Adrenal gland (tissue), 12 donors: ENCODE measurements around the gene ZBTB40. TPM values are rescaled to one million over a fixed set of nuclear protein-coding genes. Genes with fewer than 3 reads are reported as not detected.
A peak's percentile ranks its signal among the peaks of the same experiment; 100 is the strongest.

Experiments used
- DNase-seq, 7 donors: peaks; one replicate each; pipeline ENCODE4 v3.0.0-alpha.2; 2019 to 2020
- H3K27ac ChIP-seq, 5 donors: fragments of 200-600 bp; sonication (generic) in 4 of 5; 1 replicate in 3 of 5; 2 replicates in 2 of 5; pipeline versions ENCODE4 v1.5.1 to v1.8.0; 2016 to 2020; ENCODE audit warnings: mild to moderate bottlenecking in 1 of 5
- H3K27me3 ChIP-seq: fragments of 200-600 bp; 2 replicates; pipeline ENCODE4 v1.8.0; 2021
- H3K36me3 ChIP-seq, 2 donors: fragments of 200-600 bp; replicated peaks in 1 of 2; 1 replicate in 1 of 2; 2 replicates in 1 of 2; pipeline versions ENCODE4 v1.5.1 to v1.8.0; 2018 to 2022
- H3K4me1 ChIP-seq, 2 donors: fragments of 200-600 bp; replicated peaks in 1 of 2; 1 replicate in 1 of 2; 2 replicates in 1 of 2; pipeline versions ENCODE4 v1.5.1 to v1.8.0; 2018 to 2021
- H3K4me3 ChIP-seq, 4 donors: fragments of 200-600 bp; sonication (generic) in 3 of 4; one replicate each; pipeline ENCODE4 v1.5.1; 2016 to 2018
- H3K9me3 ChIP-seq, 3 donors: fragments of 200-600 bp; sonication (generic) in 1 of 3; replicated peaks in 1 of 3; 1 replicate in 2 of 3; 2 replicates in 1 of 3; pipeline versions ENCODE4 v1.5.1 to v1.8.0; 2016 to 2021
- CTCF ChIP-seq, 6 experiments: fragments of 450-650 bp in 4 of 6; fragments of 200-600 bp in 2 of 6; sonication (generic) in 1 of 6; IDR thresholded peaks; 1 replicate in 5 of 6; 2 replicates in 1 of 6; pipeline versions ENCODE4 v1.5.1 to v1.8.0; 2016 to 2021; ENCODE audit warnings: antibody characterized with exemption in 6 of 6, mild to moderate bottlenecking in 2 of 6, moderate library complexity in 1 of 6
- POLR2A ChIP-seq, 2 donors: fragments of 450-650 bp; IDR thresholded peaks; one replicate each; pipeline ENCODE4 v1.6.1; 2017; ENCODE audit warnings: antibody characterized with exemption in 2 of 2, mild to moderate bottlenecking in 2 of 2, moderate library complexity in 1 of 2
- WGBS, 4 donors: extraction: QIAGEN DNeasy Blood & Tissue Kit in 2 of 4; methylation state at CpG; one replicate each; pipeline versions ENCODE4 v1.1.5 to v1.1.7; 2013 to 2017; 5-methylcytosine and 5-hydroxymethylcytosine counted together
- intact Hi-C, 2 donors: fragments of 100-400 bp; cut with DNase I; formaldehyde crosslinking; loops; one replicate each; pipeline versions ENCODE4 v1.14.1 to v1.15.0; 2022 to 2023
- polyA plus RNA-seq, 3 donors: library from polyadenylated mRNA; stranded (reverse); fragments of 200-250 nt in 2 of 3; fragments of 350-450 nt in 1 of 3; fragmentation: Illumina TruSeq in 1 of 3; extraction: RNeasy Lipid Tissue Mini Kit (QIAGEN cat#74804) in 1 of 3; gene quantifications; one replicate each; pipeline ENCODE4 v1.2.3, GENCODE V29; 2013 to 2014
- total RNA-seq, 9 donors: library from RNA; depleted of rRNA in 4 of 9; stranded (reverse); fragments of >200 nt in 4 of 9; fragments of 120-200 nt in 1 of 9; fragmentation: NEBNext Ultra II Directional in 1 of 9; extraction: Animal tissue kit (Norgen Biotek cat#: 25700) in 1 of 9; gene quantifications; one replicate each; pipeline versions ENCODE4 v1.1.0 to v1.2.4, GENCODE V29; 2013 to 2023
- donor health status: healthy with polysubstance abuse.
- donor health status: Bipolar disorder and iron deficiency.
- donor health status: DM: yes; HTN: yes; CAD: no.
- donor health status: DM: no; HTN: no; CAD: no.
- donor health status: DM: no; HTN: no; CAD: no.
- donor health status: DM: yes; HTN: yes; CAD: no.

The ZBTB40 gene
- total and polyA plus RNA-seq, 12 donors, result 17.1 to 45.7 (median 27.7) TPM

GRCh38 chr1:22491995-22492715 is 40.5 kb downstream of the ZBTB40 start:
- Histone ChIP-seq H3K36me3 (peaks cover 0 to 10% of the 10 kb centered on the region in 2 donors), H3K4me3 (peak overlapping the region in 1 of 4 donors; percentile 20), H3K27ac (peak overlapping the region in 3 of 5 donors; percentile 35 to 69 (median 62)), H3K4me1 (peaks cover 8 to 61% of the 10 kb centered on the region in 2 donors), H3K27me3 (no peaks in the 10 kb centered on the region), H3K9me3 (no peaks in the 10 kb centered on the region)
- intact Hi-C loops, result no loop called here
- DNase-seq, result peak in 1 of 7 donors; percentile 27
- WGBS, 4 donors, result 42 to 54% (median 48%) methylated on average over 10 of the region's 10 CpGs
- no peak for TF ChIP-seq POLR2A (IDR thresholded peaks at IDR 0.05)
- no peak for TF ChIP-seq CTCF (IDR thresholded peaks at IDR 0.05)

- Histone ChIP-seq H3K27me3 (no peaks in the 10 kb centered on the region), H3K4me3 (no peak overlapping the region), H3K36me3 (peaks cover 0 to 13% of the 10 kb centered on the region in 2 donors), H3K9me3 (no peaks in the 10 kb centered on the region), H3K27ac (peak overlapping the region in 1 of 5 donors; percentile 45), H3K4me1 (peaks cover 8 to 47% of the 10 kb centered on the region in 2 donors)
- TF ChIP-seq CTCF (IDR thresholded peaks at IDR 0.05), result no peak
- no peak for TF ChIP-seq POLR2A (IDR thresholded peaks at IDR 0.05)
- intact Hi-C loops, result no loop called here
- WGBS, 4 donors, result 76 to 90% (median 84%) methylated on average over 2 of the region's 2 CpGs
- DNase-seq, result no peak
Measured at GRCh38 chr1:22494144-22494543, 42.5 kb downstream of the ZBTB40 start.

DNA sequence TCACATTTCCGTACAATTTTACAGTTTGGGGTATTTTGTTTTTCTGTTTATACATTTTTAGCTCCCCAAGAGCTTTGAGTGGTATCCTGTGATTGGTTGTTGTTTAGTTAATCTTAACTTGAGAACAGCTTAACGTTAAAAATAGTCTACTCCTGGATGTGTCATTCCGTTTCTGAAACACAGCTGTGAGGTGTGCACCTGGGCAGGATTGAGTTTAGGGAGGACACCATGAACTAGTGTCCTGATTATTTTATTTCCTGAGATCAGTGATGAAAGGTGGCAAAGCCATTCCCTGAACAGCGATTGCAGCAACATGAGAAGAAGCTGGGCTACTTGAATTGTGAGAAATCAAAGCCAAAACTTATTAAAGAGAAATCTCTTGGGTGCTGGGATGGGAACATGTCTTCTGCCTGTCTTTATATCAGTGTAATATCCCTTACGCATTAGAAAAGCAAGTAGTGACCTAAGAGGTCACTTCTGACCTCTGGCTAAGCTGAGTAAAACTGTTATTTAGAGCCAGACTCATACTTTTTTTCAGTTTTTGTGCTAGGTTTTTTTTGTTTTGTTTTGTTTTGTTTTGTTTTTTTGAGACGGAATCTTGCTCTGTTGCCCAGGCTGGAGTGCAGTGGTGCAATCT is 43.4 kb downstream of the ZBTB40 start:
- TF ChIP-seq CTCF (IDR thresholded peaks at IDR 0.05) (no peak), POLR2A (IDR thresholded peaks at IDR 0.05) (no peak)
- DNase-seq, result no peak
- no peak overlapping the region for H3K4me3 ChIP-seq
- peak overlapping the region in 1 of 5 donors; percentile 45 for H3K27ac ChIP-seq
- peaks cover 0 to 13% of the 10 kb centered on the region in 2 donors for H3K36me3 ChIP-seq
- H3K4me1 ChIP-seq, result peaks cover 17 to 49% of the 10 kb centered on the region in 2 donors
- WGBS, 4 donors, result 73 to 84% (median 79%) methylated on average over 6 of the region's 6 CpGs
- no peaks in the 10 kb centered on the region for H3K9me3 ChIP-seq
- intact Hi-C loops, result no loop called here
- no peaks in the 10 kb centered on the region for H3K27me3 ChIP-seq

- no peak for DNase-seq
- intact Hi-C loops, result no loop called here
Measured at GRCh38 chr1:22496536-22497160, 45.0 kb downstream of the ZBTB40 start.

More at GRCh38 chr1:22496536-22497160, 45.0 kb downstream of the ZBTB40 start:
- TF ChIP-seq POLR2A (IDR thresholded peaks at IDR 0.05), result no peak
- TF ChIP-seq CTCF (IDR thresholded peaks at IDR 0.05), result no peak
- no peak overlapping the region for H3K27ac ChIP-seq
- no peak overlapping the region for H3K4me3 ChIP-seq
- WGBS, 4 donors, result 71 to 90% (median 80%) methylated on average over 7 of the region's 7 CpGs
- no peaks in the 10 kb centered on the region for H3K9me3 ChIP-seq
- peaks cover 0 to 12% of the 10 kb centered on the region in 2 donors for H3K36me3 ChIP-seq
- no peaks in the 10 kb centered on the region for H3K27me3 ChIP-seq
- peaks cover 23 to 52% of the 10 kb centered on the region in 2 donors for H3K4me1 ChIP-seq
